Loucy (cell line): ENCODE measurements around the gene ADD2.

Experiments
- H2AFZ ChIP-seq: fragments of 200-600 bp; sonication (generic); 2 replicates; pipeline ENCODE4 v1.6.0; 2016; ENCODE audit warnings: antibody characterized with exemption, mild to moderate bottlenecking, low read length, moderate library complexity
- H3F3A ChIP-seq: fragments of 200-600 bp; 2 replicates; pipeline ENCODE4 v1.6.0; 2016; ENCODE audit warnings: antibody characterized with exemption, low read depth, mild to moderate bottlenecking
- H3K27me3 ChIP-seq: fragments of 200-600 bp; sonication (generic); 2 replicates; pipeline ENCODE4 v1.6.1; 2014; ENCODE audit warnings: low read length, mild to moderate bottlenecking; ENCODE audit not compliant: insufficient read depth, poor library complexity, severe bottlenecking
- H3K36me3 ChIP-seq: fragments of 200-600 bp; sonication (generic); 2 replicates; pipeline ENCODE4 v1.6.1; 2016; ENCODE audit warnings: low read length; ENCODE audit not compliant: insufficient read depth
- H3K4me1 ChIP-seq: fragments of 200-600 bp; sonication (generic); 2 replicates; pipeline ENCODE4 v1.5.1; 2014; ENCODE audit warnings: low read length, mild to moderate bottlenecking; ENCODE audit not compliant: insufficient read depth, poor library complexity, severe bottlenecking
- H3K4me2 ChIP-seq: fragments of 200-600 bp; sonication (generic); 2 replicates; pipeline ENCODE4 v1.6.0; 2014; ENCODE audit warnings: antibody characterized with exemption, low read length, low read depth, mild to moderate bottlenecking; ENCODE audit not compliant: poor library complexity, severe bottlenecking
- H3K4me3 ChIP-seq: fragments of 200-600 bp; sonication (generic); 2 replicates; pipeline ENCODE4 v1.5.1; 2014; ENCODE audit warnings: low read length, mild to moderate bottlenecking, mixed read lengths; ENCODE audit not compliant: poor library complexity, severe bottlenecking
- H3K79me2 ChIP-seq: fragments of 200-600 bp; sonication (generic); 2 replicates; pipeline ENCODE4 v1.6.1; 2014; ENCODE audit warnings: low read length; ENCODE audit not compliant: insufficient read depth
- H3K9ac ChIP-seq: fragments of 200-600 bp; sonication (generic); 2 replicates; pipeline ENCODE4 v1.6.0; 2014; ENCODE audit warnings: mild to moderate bottlenecking, low read depth, low read length, moderate library complexity; ENCODE audit not compliant: poor library complexity, severe bottlenecking
- H3K9me2 ChIP-seq: fragments of 200-600 bp; sonication (generic); replicated peaks from 2 replicates; pipeline ENCODE4 v1.6.1; 2016; ENCODE audit warnings: low read depth, low read length, mixed read lengths
- H3K9me3 ChIP-seq: fragments of 200-600 bp; sonication (generic); 2 replicates; pipeline ENCODE4 v1.6.1; 2014; ENCODE audit warnings: mild to moderate bottlenecking, antibody characterized with exemption, low read length, low read depth; ENCODE audit not compliant: insufficient read depth
- H4K20me1 ChIP-seq: fragments of 200-600 bp; sonication (generic); 2 replicates; pipeline ENCODE4 v1.6.0; 2014; ENCODE audit warnings: antibody characterized with exemption, low read length, mild to moderate bottlenecking; ENCODE audit not compliant: insufficient read depth, poor library complexity, severe bottlenecking
- EZH2phosphoT487 ChIP-seq: fragments of 200-600 bp; IDR thresholded peaks from 2 replicates; pipeline ENCODE4 v1.6.1; 2018; ENCODE audit warnings: antibody characterized with exemption, mild to moderate bottlenecking, moderate library complexity, borderline replicate concordance
- TF ChIP-seq, protein P1 (sequence below): fragments of 200-600 bp; sonication (generic); conservative IDR thresholded peaks from 2 replicates; pipeline ENCODE4 v1.5.1; 2014; ENCODE audit warnings: mild to moderate bottlenecking, antibody characterized with exemption, low read length

Gene ADD2

DNA sequence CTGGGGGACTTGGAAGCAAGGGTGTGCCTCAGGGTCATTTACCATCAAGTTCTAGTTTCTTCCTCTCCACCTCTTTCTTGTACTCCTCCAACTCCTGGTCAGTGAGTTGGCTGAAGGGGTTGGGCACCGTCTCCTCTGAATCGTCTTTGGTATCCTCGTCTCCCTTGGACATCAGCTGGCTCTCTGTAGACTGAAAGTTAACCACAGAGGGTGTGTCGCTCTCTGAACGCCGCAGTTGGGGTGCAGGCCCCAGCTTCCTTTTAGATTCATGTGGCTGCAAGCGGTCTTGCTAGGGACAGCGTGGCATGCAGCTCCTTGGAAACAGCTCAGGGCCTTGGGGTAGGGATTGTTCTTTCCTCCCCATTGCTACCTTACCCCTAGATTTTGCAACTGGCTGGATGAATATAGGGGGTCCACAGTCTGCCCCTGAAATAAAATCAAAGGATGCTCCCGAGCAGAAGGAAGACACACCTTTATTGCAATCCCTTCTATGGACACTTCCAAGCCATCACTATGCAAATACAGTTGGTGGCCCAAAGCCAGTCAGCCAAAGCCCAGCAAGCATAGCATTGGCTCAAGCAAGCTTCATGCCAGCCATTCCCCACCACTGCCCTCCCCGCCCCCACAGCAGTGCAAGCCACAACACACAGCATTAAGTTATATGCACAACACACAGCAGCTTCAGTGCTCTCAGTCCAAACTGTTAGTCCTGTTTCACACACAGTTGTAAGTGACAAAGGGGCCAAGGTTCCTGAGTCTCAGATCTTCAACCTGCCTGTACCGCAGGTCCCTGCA, 93.2 kb downstream of the ADD2 start:
- Histone ChIP-seq H2AFZ (no peak overlapping the region), H3K36me3 (no peaks in the 10 kb centered on the region), H3K4me2 (no peak overlapping the region), H3K9me2 (no peaks in the 10 kb centered on the region), H4K20me1 (no peaks in the 10 kb centered on the region), H3K9ac (no peak overlapping the region), H3F3A (no peaks in the 10 kb centered on the region), H3K79me2 (no peaks in the 10 kb centered on the region), H3K27me3 (no peaks in the 10 kb centered on the region), H3K9me3 (no peaks in the 10 kb centered on the region), H3K4me1 (peaks cover 5% of the 10 kb centered on the region), H3K4me3 (no peak overlapping the region)
- TF ChIP-seq, protein P1, sequence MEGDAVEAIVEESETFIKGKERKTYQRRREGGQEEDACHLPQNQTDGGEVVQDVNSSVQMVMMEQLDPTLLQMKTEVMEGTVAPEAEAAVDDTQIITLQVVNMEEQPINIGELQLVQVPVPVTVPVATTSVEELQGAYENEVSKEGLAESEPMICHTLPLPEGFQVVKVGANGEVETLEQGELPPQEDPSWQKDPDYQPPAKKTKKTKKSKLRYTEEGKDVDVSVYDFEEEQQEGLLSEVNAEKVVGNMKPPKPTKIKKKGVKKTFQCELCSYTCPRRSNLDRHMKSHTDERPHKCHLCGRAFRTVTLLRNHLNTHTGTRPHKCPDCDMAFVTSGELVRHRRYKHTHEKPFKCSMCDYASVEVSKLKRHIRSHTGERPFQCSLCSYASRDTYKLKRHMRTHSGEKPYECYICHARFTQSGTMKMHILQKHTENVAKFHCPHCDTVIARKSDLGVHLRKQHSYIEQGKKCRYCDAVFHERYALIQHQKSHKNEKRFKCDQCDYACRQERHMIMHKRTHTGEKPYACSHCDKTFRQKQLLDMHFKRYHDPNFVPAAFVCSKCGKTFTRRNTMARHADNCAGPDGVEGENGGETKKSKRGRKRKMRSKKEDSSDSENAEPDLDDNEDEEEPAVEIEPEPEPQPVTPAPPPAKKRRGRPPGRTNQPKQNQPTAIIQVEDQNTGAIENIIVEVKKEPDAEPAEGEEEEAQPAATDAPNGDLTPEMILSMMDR: no peak
- TF ChIP-seq EZH2phosphoT487: no peak

DNA sequence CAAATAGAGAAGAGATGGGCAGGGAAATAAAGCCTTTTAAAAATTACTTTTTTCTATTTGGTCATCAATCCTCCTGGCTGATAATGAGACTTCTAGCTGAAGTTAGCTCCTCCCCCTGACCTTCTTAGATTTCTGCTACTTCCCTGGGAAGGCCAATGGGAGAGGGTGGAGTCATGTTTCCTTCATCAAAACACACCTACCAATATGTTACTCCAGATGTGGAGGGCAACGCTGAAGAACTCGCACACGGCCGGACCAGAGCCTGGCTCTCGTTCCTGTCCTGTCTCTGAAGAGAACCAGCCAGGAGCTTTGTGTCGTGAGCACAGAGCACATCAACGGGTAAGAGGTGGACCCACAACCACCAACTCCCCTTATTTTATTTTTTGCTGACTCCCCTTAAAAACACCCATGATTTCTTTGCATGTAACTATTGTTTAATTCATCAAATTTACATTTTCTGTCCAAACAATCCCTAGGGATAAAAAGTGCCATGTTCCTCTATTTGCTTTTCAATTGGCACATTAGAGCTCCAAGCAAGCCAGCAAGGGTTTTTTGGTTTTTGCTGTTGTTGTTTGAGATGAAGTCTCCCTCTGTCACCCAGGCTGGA, 94.9 kb downstream of the ADD2 start:
- TF ChIP-seq, protein P1: no peak
- TF ChIP-seq EZH2phosphoT487: no peak
- no peak overlapping the region for H3K9ac ChIP-seq

DNA sequence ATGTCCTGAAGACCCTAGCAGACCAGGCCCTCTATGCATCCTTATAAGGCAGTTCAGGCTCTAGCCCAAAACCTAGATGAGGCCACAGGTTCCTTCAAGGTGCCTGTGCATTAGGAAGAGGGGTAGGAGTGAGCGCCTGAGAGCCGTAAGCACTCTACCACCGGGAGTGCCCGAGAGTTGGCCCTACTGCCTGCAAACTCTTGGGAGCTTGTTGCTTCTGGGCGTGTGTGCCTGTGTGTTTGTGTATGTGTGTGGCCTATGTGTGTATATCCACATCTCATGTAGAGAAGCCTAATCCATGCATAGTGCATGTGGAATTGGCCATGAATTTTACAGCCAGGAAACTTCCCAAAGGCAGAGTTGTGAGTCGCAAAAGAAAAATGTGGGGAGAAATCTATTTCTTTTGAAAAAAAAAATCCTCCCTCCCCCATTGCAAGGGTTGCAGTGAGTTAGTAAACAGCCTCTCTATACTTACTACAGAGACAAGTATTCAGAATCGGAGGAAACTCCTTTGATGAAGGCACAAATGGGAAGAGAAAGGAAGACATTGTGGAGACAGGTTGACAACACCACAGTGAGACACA, 96.8 kb downstream of the ADD2 start:
- no peaks in the 10 kb centered on the region for H3K9me3 ChIP-seq
- no peak overlapping the region for H3K4me2 ChIP-seq
- no peaks in the 10 kb centered on the region for H3K79me2 ChIP-seq
- H4K20me1 ChIP-seq: no peaks in the 10 kb centered on the region
- no peak overlapping the region for H2AFZ ChIP-seq
- no peak for TF ChIP-seq EZH2phosphoT487
- TF ChIP-seq, protein P1: no peak
- H3K4me3 ChIP-seq: no peak overlapping the region
- H3K9me2 ChIP-seq: no peaks in the 10 kb centered on the region
- no peak overlapping the region for H3K9ac ChIP-seq
- H3K36me3 ChIP-seq: no peaks in the 10 kb centered on the region
- H3F3A ChIP-seq: no peaks in the 10 kb centered on the region
- H3K4me1 ChIP-seq: peaks cover 5% of the 10 kb centered on the region
- no peaks in the 10 kb centered on the region for H3K27me3 ChIP-seq

More for the DNA sequence above, 94.9 kb downstream of the ADD2 start:
- H3K9me3 ChIP-seq: no peaks in the 10 kb centered on the region
- peaks cover 5% of the 10 kb centered on the region for H3K4me1 ChIP-seq
- H3K27me3 ChIP-seq: no peaks in the 10 kb centered on the region
- H3K36me3 ChIP-seq: no peaks in the 10 kb centered on the region
- H3K4me2 ChIP-seq: no peak overlapping the region
- no peaks in the 10 kb centered on the region for H4K20me1 ChIP-seq
- no peaks in the 10 kb centered on the region for H3K9me2 ChIP-seq
- H3F3A ChIP-seq: no peaks in the 10 kb centered on the region
- H2AFZ ChIP-seq: no peak overlapping the region
- H3K79me2 ChIP-seq: no peaks in the 10 kb centered on the region
- no peak overlapping the region for H3K4me3 ChIP-seq
